Fibroblast of lung (primary cell): ENCODE results near the gene ANO4. TPM values are rescaled to one million over a fixed set of nuclear protein-coding genes. Genes with fewer than 3 reads are reported as not detected.
A peak's percentile ranks its signal among the peaks of the same experiment; 100 is the strongest.

Experiments
- DNase-seq, 2 donors: peaks; one replicate each; pipeline versions ENCODE4 v3.0.0 to v3.0.0-alpha.2; 2010; ENCODE audit warnings: low read depth in 2 of 2
- H2AFZ ChIP-seq: 2 replicates; pipeline ENCODE4 v1.5.1; 2012; ENCODE audit warnings: low read length, control low read depth, inconsistent platforms
- H3K27ac ChIP-seq: 2 replicates; pipeline ENCODE4 v1.5.1; 2011; ENCODE audit warnings: low read length, control low read depth; ENCODE audit not compliant: insufficient read depth
- H3K27me3 ChIP-seq: 2 replicates; pipeline ENCODE4 v1.5.1; 2011; ENCODE audit warnings: mild to moderate bottlenecking, low read length; ENCODE audit not compliant: control insufficient read depth, insufficient read depth
- H3K36me3 ChIP-seq: 2 replicates; pipeline ENCODE4 v1.5.1; 2011; ENCODE audit warnings: low read length; ENCODE audit not compliant: control insufficient read depth, insufficient read depth
- H3K4me1 ChIP-seq: 2 replicates; pipeline ENCODE4 v1.5.1; 2011; ENCODE audit warnings: low read length; ENCODE audit not compliant: control insufficient read depth, insufficient read depth; ENCODE audit errors: extremely low read depth
- H3K4me2 ChIP-seq: 2 replicates; pipeline ENCODE4 v1.5.1; 2011; ENCODE audit warnings: low read length, control low read depth; ENCODE audit not compliant: insufficient read depth; ENCODE audit errors: extremely low read depth
- H3K4me3 ChIP-seq, 4 experiments: fragments of 200-600 bp in 1 of 4; sonication (generic) in 1 of 4; replicated peaks in 1 of 4; 2 replicates each; pipeline ENCODE4 v1.5.1; 2011 to 2016; ENCODE audit warnings: low read length in 4 of 4, low read depth in 3 of 4, mild to moderate bottlenecking in 3 of 4, control low read depth in 2 of 4, inconsistent platforms in 1 of 4, mixed read lengths in 1 of 4; ENCODE audit not compliant: insufficient read depth in 1 of 4; ENCODE audit errors: control extremely low read depth in 1 of 4
- H3K79me2 ChIP-seq: 2 replicates; pipeline ENCODE4 v1.5.1; 2012; ENCODE audit warnings: mild to moderate bottlenecking, low read length, inconsistent platforms; ENCODE audit not compliant: control insufficient read depth, insufficient read depth
- H3K9ac ChIP-seq: 2 replicates; pipeline ENCODE4 v1.5.1; 2011; ENCODE audit warnings: mild to moderate bottlenecking, low read length, control low read depth; ENCODE audit not compliant: insufficient read depth
- H3K9me3 ChIP-seq: 2 replicates; pipeline ENCODE4 v1.5.1; 2012; ENCODE audit warnings: low read depth, low read length; ENCODE audit not compliant: control insufficient read depth, insufficient read depth
- H4K20me1 ChIP-seq: 2 replicates; pipeline ENCODE4 v1.5.1; 2011; ENCODE audit warnings: low read length; ENCODE audit not compliant: control insufficient read depth, insufficient read depth; ENCODE audit errors: extremely low read depth
- EZH2 ChIP-seq: IDR thresholded peaks from 2 replicates; pipeline ENCODE4 v1.5.1; 2012; ENCODE audit warnings: low read length, control low read depth, mild to moderate bottlenecking; ENCODE audit errors: missing control alignments
- polyA plus RNA-seq, 2 donors: library from polyadenylated mRNA; depleted of rRNA in 1 of 2; stranded (reverse) in 1 of 2; unstranded in 1 of 2; fragments of >200 nt; gene quantifications; 2 replicates each; pipeline ENCODE4 v1.2.1, GENCODE V29; 2011 to 2012; ENCODE audit warnings: missing spikeins in 1 of 2
- total RNA-seq: library from RNA; depleted of rRNA; stranded (reverse); fragments of >200 nt; gene quantifications from 2 replicates; pipeline ENCODE4 v1.2.1, GENCODE V29; 2014
- TF ChIP-seq, protein P1 (sequence below), 2 donors: IDR thresholded peaks in 1 of 2; conservative IDR thresholded peaks in 1 of 2; 1 replicate in 1 of 2; 2 replicates in 1 of 2; pipeline ENCODE4 v1.5.1; 2011 to 2012; ENCODE audit warnings: low read length in 2 of 2, control low read depth in 1 of 2, inconsistent platforms in 1 of 2, low read depth in 1 of 2, mild to moderate bottlenecking in 1 of 2

Gene ANO4
- total and polyA plus RNA-seq, 2 donors (not counting 1 experiment from before 2014, with no cell fraction given), result 11.7 to 42.3 TPM

DNA sequence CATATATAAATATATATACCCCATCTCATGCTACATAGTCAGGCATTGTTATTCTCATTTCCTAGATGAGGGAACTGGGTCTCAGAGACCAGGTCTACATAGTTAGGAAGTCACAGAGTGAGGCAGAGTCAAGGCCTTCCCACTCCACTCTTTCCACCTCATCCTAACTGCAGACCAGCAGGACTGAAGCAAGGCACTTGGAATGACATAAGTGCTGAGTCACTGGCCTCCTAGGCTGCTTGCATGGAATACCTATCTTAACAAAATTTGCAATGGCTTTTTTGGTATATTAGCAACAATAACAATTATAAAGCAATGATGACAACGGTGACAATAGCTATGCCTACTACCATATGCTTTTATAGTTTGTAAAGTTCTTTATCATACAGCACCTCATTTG is 5.4 kb upstream of the ANO4 start:
- Histone ChIP-seq H3K4me2 (no peak overlapping the region), H3K27me3 (no peaks in the 10 kb centered on the region), H3K4me1 (no peaks in the 10 kb centered on the region), H3K79me2 (no peaks in the 10 kb centered on the region), H3K9me3 (no peaks in the 10 kb centered on the region), H4K20me1 (no peaks in the 10 kb centered on the region), H3K36me3 (no peaks in the 10 kb centered on the region), H2AFZ (no peak overlapping the region), H3K4me3 (no peak overlapping the region), H3K9ac (no peak overlapping the region), H3K27ac (no peak overlapping the region)
- TF ChIP-seq, protein P1, sequence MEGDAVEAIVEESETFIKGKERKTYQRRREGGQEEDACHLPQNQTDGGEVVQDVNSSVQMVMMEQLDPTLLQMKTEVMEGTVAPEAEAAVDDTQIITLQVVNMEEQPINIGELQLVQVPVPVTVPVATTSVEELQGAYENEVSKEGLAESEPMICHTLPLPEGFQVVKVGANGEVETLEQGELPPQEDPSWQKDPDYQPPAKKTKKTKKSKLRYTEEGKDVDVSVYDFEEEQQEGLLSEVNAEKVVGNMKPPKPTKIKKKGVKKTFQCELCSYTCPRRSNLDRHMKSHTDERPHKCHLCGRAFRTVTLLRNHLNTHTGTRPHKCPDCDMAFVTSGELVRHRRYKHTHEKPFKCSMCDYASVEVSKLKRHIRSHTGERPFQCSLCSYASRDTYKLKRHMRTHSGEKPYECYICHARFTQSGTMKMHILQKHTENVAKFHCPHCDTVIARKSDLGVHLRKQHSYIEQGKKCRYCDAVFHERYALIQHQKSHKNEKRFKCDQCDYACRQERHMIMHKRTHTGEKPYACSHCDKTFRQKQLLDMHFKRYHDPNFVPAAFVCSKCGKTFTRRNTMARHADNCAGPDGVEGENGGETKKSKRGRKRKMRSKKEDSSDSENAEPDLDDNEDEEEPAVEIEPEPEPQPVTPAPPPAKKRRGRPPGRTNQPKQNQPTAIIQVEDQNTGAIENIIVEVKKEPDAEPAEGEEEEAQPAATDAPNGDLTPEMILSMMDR (conservative IDR thresholded peaks at IDR 0.05 in 1 of 2, IDR thresholded peaks at IDR 0.05 in 1 of 2; ENCODE audit: low read depth in 1 of 2, low read length in 2 of 2), result no peak
- peak; percentile 17 to 70 for DNase-seq

DNA sequence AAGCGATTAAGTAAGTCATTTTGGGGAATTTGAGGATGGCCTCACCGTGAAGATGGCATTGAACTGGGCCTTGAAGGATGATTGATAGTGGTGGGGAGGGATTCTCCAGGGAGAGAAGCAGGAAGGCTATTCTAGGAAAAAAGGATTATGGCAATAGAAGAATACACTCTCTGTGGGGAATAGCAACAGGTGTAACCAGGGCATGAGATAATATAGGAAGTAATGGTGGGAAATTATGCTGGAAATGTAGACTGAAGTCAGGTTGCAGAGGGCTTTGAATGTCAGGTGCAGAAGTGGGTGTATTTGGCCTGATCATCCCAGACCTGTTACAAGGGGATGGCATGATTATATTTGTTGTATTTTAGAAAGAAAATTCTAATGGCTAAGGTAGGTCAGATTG is 4.6 kb upstream of the ANO4 start:
- Histone ChIP-seq H2AFZ (no peak overlapping the region), H3K27me3 (no peaks in the 10 kb centered on the region), H3K4me1 (no peaks in the 10 kb centered on the region), H3K9ac (no peak overlapping the region), H3K9me3 (no peaks in the 10 kb centered on the region), H3K36me3 (no peaks in the 10 kb centered on the region), H4K20me1 (no peaks in the 10 kb centered on the region), H3K79me2 (no peaks in the 10 kb centered on the region), H3K27ac (no peak overlapping the region), H3K4me3 (no peak overlapping the region), H3K4me2 (no peak overlapping the region)
- TF ChIP-seq EZH2, result no peak
- TF ChIP-seq, protein P1 (conservative IDR thresholded peaks at IDR 0.05 in 1 of 2, IDR thresholded peaks at IDR 0.05 in 1 of 2; ENCODE audit: low read depth in 1 of 2, low read length in 2 of 2), result no peak
- DNase-seq, result no peak

DNA sequence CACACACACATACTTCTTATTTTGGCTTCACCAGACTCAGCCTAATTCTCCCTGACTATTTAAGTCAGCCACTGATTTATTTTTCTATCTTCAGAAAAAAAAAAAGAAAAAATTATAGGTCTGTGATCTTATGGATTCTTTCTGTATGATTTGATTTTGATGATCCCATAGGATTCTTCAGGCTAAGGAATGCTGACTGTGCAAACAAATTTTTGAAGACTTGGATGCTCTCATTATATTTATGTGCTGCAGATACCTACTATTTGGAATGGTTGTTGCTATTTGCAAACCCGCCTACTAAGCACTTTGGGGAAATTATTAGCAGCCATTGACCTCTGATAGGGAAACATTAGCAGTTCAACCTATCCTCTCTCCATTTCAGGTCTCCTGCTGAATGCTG is 4.0 kb upstream of the ANO4 start:
- H3K9me3 ChIP-seq, result no peaks in the 10 kb centered on the region
- no peaks in the 10 kb centered on the region for H3K36me3 ChIP-seq
- no peak overlapping the region for H3K9ac ChIP-seq
- no peaks in the 10 kb centered on the region for H4K20me1 ChIP-seq
- no peak overlapping the region for H2AFZ ChIP-seq
- TF ChIP-seq, protein P1 (conservative IDR thresholded peaks at IDR 0.05 in 1 of 2, IDR thresholded peaks at IDR 0.05 in 1 of 2; ENCODE audit: low read depth in 1 of 2, low read length in 2 of 2), result no peak
- TF ChIP-seq EZH2, result no peak
- no peak overlapping the region for H3K27ac ChIP-seq
- no peak overlapping the region for H3K4me2 ChIP-seq
- no peak overlapping the region for H3K4me3 ChIP-seq
- no peaks in the 10 kb centered on the region for H3K27me3 ChIP-seq
- no peaks in the 10 kb centered on the region for H3K79me2 ChIP-seq
- no peak for DNase-seq
- H3K4me1 ChIP-seq, result no peaks in the 10 kb centered on the region
